T-helper 22 cell (primary cell): ENCODE measurements around the gene LRRC1.

ENCODE experiments used
- DNase-seq: peaks from one replicate; pipeline ENCODE4 v3.0.0-alpha.2; 2020; ENCODE audit warnings: low read depth

The LRRC1 gene

GRCh38 chr6:53847796-53848314, 53.0 kb downstream of the LRRC1 start:
- DNase-seq, result no peak

- DNase-seq, result no peak
Measured at GRCh38 chr6:53850527-53850926, 55.7 kb downstream of the LRRC1 start.

- DNase-seq, result no peak
Measured at GRCh38 chr6:53851561-53851960, 56.8 kb downstream of the LRRC1 start.

- DNase-seq, result no peak
Measured at GRCh38 chr6:53852805-53853204, 58.0 kb downstream of the LRRC1 start.

- no peak for DNase-seq
Measured at GRCh38 chr6:53854843-53855567, 60.2 kb downstream of the LRRC1 start.

GRCh38 chr6:53855940-53856339, 61.1 kb downstream of the LRRC1 start:
- no peak for DNase-seq

- no peak for DNase-seq
Measured at GRCh38 chr6:53857318-53858094, 62.7 kb downstream of the LRRC1 start.

GRCh38 chr6:53858196-53858595, 63.4 kb downstream of the LRRC1 start:
- DNase-seq, result no peak

- DNase-seq, result no peak
Measured at GRCh38 chr6:53858913-53859312, 64.1 kb downstream of the LRRC1 start.

GRCh38 chr6:53860511-53860910, 65.7 kb downstream of the LRRC1 start:
- DNase-seq, result no peak

- DNase-seq, result no peak
Measured at GRCh38 chr6:53861518-53861917, 66.7 kb downstream of the LRRC1 start.

- DNase-seq, result no peak
Measured at GRCh38 chr6:53862662-53863462, 68.1 kb downstream of the LRRC1 start.

GRCh38 chr6:53864781-53865180, 70.0 kb downstream of the LRRC1 start:
- no peak for DNase-seq

GRCh38 chr6:53866226-53866625, 71.4 kb downstream of the LRRC1 start:
- no peak for DNase-seq

- DNase-seq, result no peak
Measured at GRCh38 chr6:53868626-53869025, 73.8 kb downstream of the LRRC1 start.

GRCh38 chr6:53869964-53870363, 75.2 kb downstream of the LRRC1 start:
- no peak for DNase-seq

GRCh38 chr6:53873922-53874321, 79.1 kb downstream of the LRRC1 start:
- DNase-seq, result no peak

- no peak for DNase-seq
Measured at GRCh38 chr6:53874964-53875363, 80.2 kb downstream of the LRRC1 start.

- DNase-seq, result no peak
Measured at GRCh38 chr6:53877151-53877550, 82.3 kb downstream of the LRRC1 start.

GRCh38 chr6:53878808-53879207, 84.0 kb downstream of the LRRC1 start:
- DNase-seq, result no peak

GRCh38 chr6:53879608-53880007, 84.8 kb downstream of the LRRC1 start:
- DNase-seq, result no peak

- DNase-seq, result no peak
Measured at GRCh38 chr6:53887316-53887715, 92.5 kb downstream of the LRRC1 start.

- no peak for DNase-seq
Measured at GRCh38 chr6:53888931-53889330, 94.1 kb downstream of the LRRC1 start.
